ENCODE data around the gene KRTAP29-1. TPM values are rescaled to one million over a fixed set of nuclear protein-coding genes. Genes with fewer than 3 reads are reported as not detected.
"Not testable (repeated sequence)": the region's sequence is repeated elsewhere in the genome, so short reads cannot be mapped to it uniquely, and the experiment has no call there.

The KRTAP29-1 gene
- total RNA-seq, 1 donor from 2014 or later: not detected

GRCh38 chr17:41294016-41294415 is 8.6 kb downstream of the KRTAP29-1 start:
- ChIA-PET CTCF (no interaction called here), POLR2A (no interaction called here)
- Mint-ChIP-seq H3K4me1 (no peaks in the 10 kb centered on the region), H3K27ac (no peak overlapping the region), H3K9me3 (no peaks in the 10 kb centered on the region), H3K36me3 (ENCODE audit: low read depth) (no peaks in the 10 kb centered on the region), H3K4me3 (no peak overlapping the region), H3K27me3 (peaks cover 17% of the 10 kb centered on the region)
- DNase-seq (no peak), ATAC-seq (ENCODE audit: low read depth) (no peak)
- TF ChIP-seq CTCF (IDR thresholded peaks at IDR 0.05): no peak
- intact Hi-C loops (cut with micrococcal nuclease): no loop called here

- Mint-ChIP-seq H3K4me3 (no peak overlapping the region), H3K27me3 (peaks cover 15% of the 10 kb centered on the region), H3K27ac (no peak overlapping the region), H3K4me1 (no peaks in the 10 kb centered on the region), H3K9me3 (no peaks in the 10 kb centered on the region), H3K36me3 (ENCODE audit: low read depth) (no peaks in the 10 kb centered on the region)
- ChIA-PET POLR2A (no interaction called here), CTCF (no interaction called here)
- TF ChIP-seq CTCF (IDR thresholded peaks at IDR 0.05): no peak
- ATAC-seq (ENCODE audit: low read depth) (no peak), DNase-seq (no peak)
- intact Hi-C loops (cut with micrococcal nuclease): no loop called here
Measured at GRCh38 chr17:41287050-41287449, 15.6 kb downstream of the KRTAP29-1 start.

- intact Hi-C loops (cut with micrococcal nuclease): no loop called here
- Mint-ChIP-seq H3K27me3 (peaks cover 16% of the 10 kb centered on the region), H3K9me3 (no peaks in the 10 kb centered on the region), H3K36me3 (ENCODE audit: low read depth) (no peaks in the 10 kb centered on the region), H3K4me1 (no peaks in the 10 kb centered on the region), H3K4me3 (no peak overlapping the region), H3K27ac (no peak overlapping the region)
- CTCF ChIA-PET: no interaction called here
- POLR2A ChIA-PET: no interaction called here
- DNase-seq (no peak), ATAC-seq (ENCODE audit: low read depth) (no peak)
- no peak for TF ChIP-seq CTCF (IDR thresholded peaks at IDR 0.05)
Measured at GRCh38 chr17:41284546-41284945, 18.1 kb downstream of the KRTAP29-1 start.

- CTCF ChIA-PET: no interaction called here
- DNase-seq (no peak), ATAC-seq (ENCODE audit: low read depth) (no peak)
- TF ChIP-seq CTCF (IDR thresholded peaks at IDR 0.05): no peak
- no peaks in the 10 kb centered on the region for H3K36me3 Mint-ChIP-seq (ENCODE audit: low read depth)
- H3K9me3 Mint-ChIP-seq: no peaks in the 10 kb centered on the region
- no peak overlapping the region for H3K4me3 Mint-ChIP-seq
- H3K27me3 Mint-ChIP-seq: peaks cover 16% of the 10 kb centered on the region
- no peak overlapping the region for H3K27ac Mint-ChIP-seq
- POLR2A ChIA-PET: no interaction called here
- no peaks in the 10 kb centered on the region for H3K4me1 Mint-ChIP-seq
- intact Hi-C loops (cut with micrococcal nuclease): no loop called here
Measured at GRCh38 chr17:41284043-41284442, 18.6 kb downstream of the KRTAP29-1 start.

GRCh38 chr17:41278176-41278955 is 24.3 kb downstream of the KRTAP29-1 start:
- no peak for DNase-seq
- peaks cover 29% of the 10 kb centered on the region for H3K27me3 Mint-ChIP-seq
- no peaks in the 10 kb centered on the region for H3K36me3 Mint-ChIP-seq (ENCODE audit: low read depth)

GRCh38 chr17:41275648-41276190 is 26.9 kb downstream of the KRTAP29-1 start, which contains the start of gene KRTAP9-7:
KRTAP9-7 (plus strand) TSS chr17:41275698; CDS start chr17:41275698, 0 bp downstream.
- H3K27ac Mint-ChIP-seq; CTCF ChIA-PET; ATAC-seq (ENCODE audit: low read depth); H3K9me3 Mint-ChIP-seq; H3K4me3 Mint-ChIP-seq; DNase-seq; POLR2A ChIA-PET; H3K36me3 Mint-ChIP-seq (ENCODE audit: low read depth); H3K4me1 Mint-ChIP-seq: not testable (repeated sequence)
- intact Hi-C loops (cut with micrococcal nuclease): loop anchor here (1.0 kb wide), 1 partner anchor 11 kb away; no protein-coding TSS in a partner anchor
- H3K27me3 Mint-ChIP-seq: peaks cover 20% of the 10 kb centered on the region

More at GRCh38 chr17:41278176-41278955, 24.3 kb downstream of the KRTAP29-1 start:
- no peaks in the 10 kb centered on the region for H3K4me1 Mint-ChIP-seq
- POLR2A ChIA-PET: no interaction called here
- CTCF ChIA-PET: no interaction called here
- intact Hi-C loops (cut with micrococcal nuclease): no loop called here
- H3K9me3 Mint-ChIP-seq: no peaks in the 10 kb centered on the region
- TF ChIP-seq CTCF (IDR thresholded peaks at IDR 0.05): no peak
- no peak overlapping the region for H3K27ac Mint-ChIP-seq
- ATAC-seq (ENCODE audit: low read depth): no peak
- H3K4me3 Mint-ChIP-seq: no peak overlapping the region

Data from activated B cell treated with CpG ODN at 0.5 μM for 24 hours (primary cell).